ENCODE data around the gene P2RX7. TPM values are rescaled to one million over a fixed set of nuclear protein-coding genes. Genes with fewer than 3 reads are reported as not detected.
"Not testable (repeated sequence)": the region's sequence is repeated elsewhere in the genome, so short reads cannot be mapped to it uniquely, and the experiment has no call there.

P2RX7 gene
- total RNA-seq, 1 donor from 2014 or later: 4.2 TPM

DNA sequence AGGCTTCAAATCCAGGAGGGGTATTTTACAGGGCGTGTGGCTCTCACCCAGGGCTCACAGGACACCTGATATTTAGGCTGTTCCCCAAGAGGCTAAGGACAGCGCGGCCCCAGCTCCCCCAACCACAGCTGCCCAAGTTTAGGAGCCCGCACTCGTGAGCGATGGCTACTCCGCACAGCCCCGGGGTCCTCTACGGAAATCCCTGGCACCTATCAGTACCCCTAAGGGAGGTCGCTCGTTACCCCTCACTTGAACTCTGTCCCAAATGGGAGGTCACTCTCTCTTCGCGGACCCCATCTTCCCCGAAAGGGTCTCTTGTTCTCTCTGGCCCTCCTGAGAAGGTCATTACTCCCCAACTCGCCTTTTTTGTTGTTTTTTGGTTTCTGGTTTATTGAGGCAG is 76.5 kb downstream of the P2RX7 start:
- DNase-seq: no peak

GRCh38 chr12:121209624-121210572 is 77.2 kb downstream of the P2RX7 start, which contains the start of gene P2RX4:
Gene P2RX4 (plus strand): TSS chr12:121210129. CDS start chr12:121210165, 36 bp downstream.
- peak; percentile 71 for DNase-seq

GRCh38 chr12:121212875-121213274 is 80.2 kb downstream of the P2RX7 start:
- DNase-seq: no peak

GRCh38 chr12:121214166-121214777 is 81.6 kb downstream of the P2RX7 start:
- no peak for DNase-seq

- peak; percentile 30 for DNase-seq
Observed at GRCh38 chr12:121214855-121215745, 82.4 kb downstream of the P2RX7 start.

GRCh38 chr12:121216102-121216501 is 83.4 kb downstream of the P2RX7 start:
- no peak for DNase-seq

DNA sequence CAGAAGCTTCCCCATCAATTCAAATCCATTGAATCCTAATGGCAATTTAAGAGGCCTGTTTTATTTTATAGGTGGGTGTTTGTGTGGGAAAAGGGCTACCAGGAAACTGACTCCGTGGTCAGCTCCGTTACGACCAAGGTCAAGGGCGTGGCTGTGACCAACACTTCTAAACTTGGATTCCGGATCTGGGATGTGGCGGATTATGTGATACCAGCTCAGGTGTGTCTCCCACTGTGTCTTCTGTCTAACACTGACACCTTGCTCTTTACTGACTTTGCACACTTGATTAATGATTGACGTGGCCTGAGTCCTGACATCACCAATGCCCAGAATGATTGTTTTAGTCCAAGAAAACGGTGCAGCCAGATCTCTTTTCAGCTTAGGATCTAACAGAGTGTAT is 84.4 kb downstream of the P2RX7 start:
- no peak for DNase-seq

DNA sequence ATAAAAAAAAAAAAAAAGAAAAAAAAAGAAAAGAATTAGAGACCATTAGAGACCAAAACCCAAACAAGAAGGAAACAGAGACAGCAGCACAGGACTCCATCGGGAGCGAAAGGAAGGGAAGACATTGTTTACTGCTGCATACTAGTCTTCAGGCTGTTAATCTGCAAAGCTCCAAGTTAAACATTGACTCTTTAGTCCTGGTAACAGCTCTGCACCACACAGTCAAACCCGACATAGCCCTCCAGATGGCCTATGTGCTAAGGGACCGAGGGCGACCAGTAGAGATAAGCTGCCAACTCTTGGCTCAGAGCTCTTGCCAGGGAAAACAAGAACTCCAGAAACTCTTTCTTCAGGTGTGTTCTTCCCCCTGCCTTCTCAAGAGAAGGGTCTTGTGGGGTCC is 85.1 kb downstream of the P2RX7 start:
- no peak for DNase-seq

DNA sequence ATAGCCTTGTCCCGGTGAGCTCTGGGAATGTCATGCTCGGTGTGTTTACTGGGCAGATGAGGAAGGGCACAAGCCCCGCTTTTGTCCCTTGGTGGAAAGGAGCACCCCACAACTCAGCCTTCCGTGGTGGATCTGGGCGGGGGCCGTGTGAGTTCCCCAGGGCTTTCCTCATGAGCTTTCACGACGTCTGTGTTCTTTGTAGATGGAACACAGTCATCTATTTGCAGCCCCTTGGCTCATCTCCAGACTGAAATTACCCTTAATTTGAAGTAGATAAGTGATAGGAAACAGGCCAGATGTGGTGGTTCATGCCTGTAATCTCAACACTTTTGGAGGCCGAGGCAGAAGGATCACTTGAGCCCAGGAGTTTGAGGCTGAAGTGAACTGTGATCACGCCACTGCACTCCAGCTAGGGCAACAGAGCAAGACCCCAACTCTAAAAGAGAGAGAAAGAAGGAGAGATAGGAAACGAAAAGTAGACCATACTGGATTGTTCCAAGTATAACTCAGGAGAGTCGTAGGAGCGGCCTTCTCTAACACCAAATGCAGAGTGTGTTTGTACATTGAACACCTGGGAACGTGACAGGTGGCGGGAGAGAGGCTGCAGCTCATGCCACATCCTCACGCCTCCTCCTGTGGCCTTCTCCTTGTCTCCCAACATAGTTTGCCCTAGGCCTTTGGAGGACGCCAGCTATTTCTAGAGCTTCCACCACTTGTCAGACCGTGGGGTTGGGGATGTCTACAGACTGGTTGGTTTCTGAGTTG is 86.1 kb downstream of the P2RX7 start:
- DNase-seq: no peak

DNA sequence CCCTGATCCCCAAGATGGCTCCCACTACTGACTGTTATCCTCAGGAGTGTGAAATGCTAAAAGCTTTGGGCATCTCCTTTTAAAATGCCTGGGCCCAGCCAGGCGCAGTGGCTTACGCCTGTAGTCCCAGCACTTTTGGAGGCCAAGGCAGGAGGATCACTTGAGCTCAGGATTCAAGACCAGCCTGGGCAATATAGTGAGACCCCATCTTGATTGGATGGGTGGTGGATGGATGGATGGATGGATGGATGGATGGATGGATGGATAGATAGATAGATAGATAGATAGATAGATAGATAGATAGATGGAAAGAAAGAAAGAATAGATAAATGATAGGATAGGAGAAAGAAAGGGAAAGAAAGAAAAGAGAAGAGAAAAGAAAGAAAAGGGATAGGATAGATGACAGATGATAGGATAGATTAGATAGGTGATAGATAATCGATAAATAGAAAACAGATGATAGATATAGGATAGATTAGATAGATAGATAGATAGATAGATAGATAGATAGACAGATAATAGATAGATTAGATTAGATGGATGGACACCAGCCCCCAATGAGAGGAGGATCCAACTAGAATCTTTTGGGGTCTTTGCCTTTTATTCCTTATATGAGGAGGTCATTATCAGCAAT is 86.8 kb downstream of the P2RX7 start:
- no peak for DNase-seq

- DNase-seq: no peak
Observed at GRCh38 chr12:121222847-121223246, 90.2 kb downstream of the P2RX7 start.

DNA sequence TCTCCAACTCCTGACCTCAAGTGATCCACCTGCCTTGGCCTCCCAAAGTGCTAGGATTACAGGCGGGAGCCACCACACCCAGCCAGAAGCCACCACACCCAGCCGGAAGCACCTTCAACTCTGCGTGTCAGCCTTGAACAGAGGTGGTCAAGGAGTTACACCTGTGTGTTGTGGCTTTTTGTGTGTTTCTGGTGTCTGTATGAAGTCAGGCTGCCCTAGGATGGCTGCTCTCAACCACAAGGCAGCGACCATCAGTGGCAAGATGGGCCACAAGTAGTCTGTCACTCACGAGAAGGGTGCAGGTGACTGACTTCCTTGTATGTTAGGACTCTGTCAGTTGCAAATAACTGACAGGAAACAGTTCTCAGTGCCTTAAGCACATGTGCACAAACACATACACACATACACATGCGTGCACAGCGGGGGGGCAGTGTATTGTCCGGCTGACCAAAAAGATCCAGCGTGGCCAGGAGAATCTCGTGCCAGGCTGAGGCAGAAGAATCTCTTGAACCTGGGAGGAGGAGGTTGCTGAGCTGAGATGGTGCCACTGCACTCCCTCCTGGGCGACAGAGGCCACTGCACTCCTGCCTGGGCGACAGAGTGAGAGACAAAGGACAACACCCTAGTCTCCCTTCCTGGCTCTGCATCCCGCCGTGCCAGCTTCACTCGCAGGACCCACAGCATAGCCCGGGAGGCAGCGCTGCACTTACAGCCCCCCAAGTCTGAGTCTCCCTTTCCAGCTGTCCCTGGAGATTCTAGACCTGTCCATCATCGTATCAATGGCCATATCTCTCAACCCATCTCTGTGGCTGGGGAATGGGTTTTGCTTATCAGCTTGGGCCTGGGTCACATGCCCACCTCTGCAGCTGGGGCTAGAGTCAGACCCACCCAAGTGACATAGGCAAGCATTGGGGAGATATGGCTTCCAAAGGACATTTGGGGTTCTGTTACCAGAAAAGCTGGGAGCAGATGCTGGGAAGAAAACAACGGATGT is 90.9 kb downstream of the P2RX7 start:
- no peak for DNase-seq

GRCh38 chr12:121224591-121224990 is 91.9 kb downstream of the P2RX7 start:
- DNase-seq: no peak

GRCh38 chr12:121226399-121226798 is 93.7 kb downstream of the P2RX7 start:
- no peak for DNase-seq

DNA sequence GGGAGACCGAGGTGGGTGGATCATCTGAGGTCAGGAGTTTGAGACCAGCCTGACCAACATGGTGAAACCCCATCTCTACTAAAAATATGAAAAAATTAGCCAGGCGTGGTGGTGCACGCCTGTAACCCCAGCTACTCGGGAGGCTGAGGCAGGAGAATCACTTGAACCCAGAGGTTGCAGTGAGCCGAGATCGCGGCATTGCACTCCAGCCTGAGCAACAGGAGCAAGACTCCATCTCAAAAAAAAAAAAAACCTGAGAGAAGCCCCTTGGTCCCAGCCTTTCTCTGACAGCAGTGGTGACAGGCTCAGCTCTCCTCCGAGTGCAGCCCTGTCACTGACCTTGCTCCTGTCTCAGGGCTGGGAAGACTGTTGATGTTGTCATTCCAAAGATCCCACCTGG is 94.2 kb downstream of the P2RX7 start:
- not testable (repeated sequence) for DNase-seq

GRCh38 chr12:121227294-121227693 is 94.6 kb downstream of the P2RX7 start:
- DNase-seq: no peak

GRCh38 chr12:121228919-121229665 is 96.4 kb downstream of the P2RX7 start:
- no peak for DNase-seq

GRCh38 chr12:121229826-121230537 is 97.3 kb downstream of the P2RX7 start:
- DNase-seq: peak; percentile 9

DNA sequence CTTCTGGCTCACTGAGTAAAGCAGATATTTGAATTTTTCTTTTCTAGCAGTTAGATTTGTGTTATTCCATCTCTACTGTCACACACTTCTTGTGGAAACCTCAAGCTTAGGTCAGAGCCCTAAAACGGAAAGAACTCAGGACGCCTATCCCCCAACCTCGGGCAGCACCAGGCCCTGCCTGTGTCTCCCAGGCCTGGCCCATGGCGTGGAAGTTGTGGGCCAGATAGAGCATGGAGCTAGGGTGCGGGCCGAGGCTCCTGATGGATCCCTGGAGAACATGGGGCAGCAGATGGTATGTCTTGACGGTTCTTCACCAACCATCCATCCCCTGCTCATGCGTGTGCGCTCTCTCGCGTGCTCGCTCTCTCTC is 97.8 kb downstream of the P2RX7 start:
- DNase-seq: no peak

All from skin of body (tissue), 2 donors.